ENCODE results near the gene PTTG1.

PTTG1 gene

GRCh38 chr5:160475864-160476438 lies 54.3 kb downstream of the PTTG1 start:
- DNase-seq, result no peak

GRCh38 chr5:160477266-160477970 lies 55.8 kb downstream of the PTTG1 start:
- no peak for DNase-seq

GRCh38 chr5:160478163-160478562 lies 56.5 kb downstream of the PTTG1 start:
- no peak for DNase-seq
